Measurements from ENCODE around the gene PRR15L. TPM values are rescaled to one million over a fixed set of nuclear protein-coding genes. Genes with fewer than 3 reads are reported as not detected.

Gene PRR15L
- total and polyA plus RNA-seq, 2 of the 8 experiments (the other 6 are each of a cell fraction or from before 2014, with no cell fraction given), result 0.26 to 1.1 TPM

DNA sequence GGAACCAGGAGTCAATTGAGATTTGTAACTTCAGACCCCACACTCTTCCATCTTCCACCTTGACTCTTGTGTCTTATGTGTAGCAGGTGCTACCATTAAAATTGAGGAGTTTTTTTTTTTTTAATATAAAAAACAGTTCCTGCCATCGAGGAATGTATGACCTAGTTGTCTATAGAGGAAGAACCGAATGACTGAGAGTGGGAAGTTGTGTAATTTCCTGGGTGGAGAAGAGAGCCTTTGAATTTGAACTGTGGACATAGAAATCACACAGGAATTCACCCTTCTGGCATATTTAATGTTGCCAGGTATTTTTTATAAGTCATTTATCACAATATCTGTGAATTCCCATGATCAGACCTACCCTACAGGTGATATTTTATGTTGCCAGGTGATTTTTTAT is 39.7 kb downstream of the PRR15L start (continued):
- no peak for TF ChIP-seq ATF3 (IDR thresholded peaks at IDR 0.05; ENCODE audit: insufficient read depth, low read depth, low read length)
- no peak for TF ChIP-seq USF2 (IDR thresholded peaks at IDR 0.05; ENCODE audit: low read length)
- TF ChIP-seq CHD2 (IDR thresholded peaks at IDR 0.05; ENCODE audit: low read length), result no peak
- TF ChIP-seq ASH2L (IDR thresholded peaks at IDR 0.05; ENCODE audit: low read length), result no peak
- TF ChIP-seq CREB1 (IDR thresholded peaks at IDR 0.05), result no peak

Measured in H1 (cell line).